Left lung (tissue), 10 donors: ENCODE measurements around the gene ABHD17B. TPM values are rescaled to one million over a fixed set of nuclear protein-coding genes. Genes with fewer than 3 reads are reported as not detected.
A peak's percentile ranks its signal among the peaks of the same experiment; 100 is the strongest.

Source experiments
- ATAC-seq: fragments of 200-7000 bp; cut with Tn5 transposase; one replicate; pipeline ENCODE4 v1.9.1; 2020; ENCODE audit warnings: moderate library complexity
- DNase-seq, 4 donors: peaks; one replicate each; pipeline ENCODE4 v3.0.0-alpha.2; 2013 to 2020
- H3K27ac ChIP-seq, 2 donors: fragments of 200-600 bp; sonication (generic) in 1 of 2; one replicate each; pipeline versions ENCODE4 v1.5.0 to v1.8.0; 2020 to 2021
- H3K27me3 ChIP-seq, 2 donors: fragments of 200-600 bp; sonication (generic) in 1 of 2; one replicate each; pipeline versions ENCODE4 v1.5.0 to v1.8.0; 2020 to 2021
- H3K36me3 ChIP-seq, 2 donors: fragments of 200-600 bp; sonication (generic) in 1 of 2; one replicate each; pipeline versions ENCODE4 v1.5.0 to v1.8.0; 2020 to 2021
- H3K4me1 ChIP-seq, 2 donors: fragments of 200-600 bp; one replicate each; pipeline ENCODE4 v1.8.0; 2021
- H3K4me3 ChIP-seq, 2 donors: fragments of 200-600 bp; sonication (generic) in 1 of 2; one replicate each; pipeline versions ENCODE4 v1.5.0 to v1.8.0; 2020 to 2021; ENCODE audit warnings: mild to moderate bottlenecking in 1 of 2
- H3K9me3 ChIP-seq, 2 donors: fragments of 200-600 bp; sonication (generic) in 1 of 2; one replicate each; pipeline versions ENCODE4 v1.5.0 to v1.8.0; 2020 to 2021
- intact Hi-C, 2 donors: fragments of 100-400 bp; cut with DNase I; formaldehyde crosslinking; loops; one replicate each; pipeline versions ENCODE4 v1.11.2 to v1.14.2; 2022
- polyA plus RNA-seq, 6 donors: library from polyadenylated mRNA; unstranded; fragments of 120-200 nt; gene quantifications; one replicate each; pipeline ENCODE4 v1.2.1, GENCODE V29; 2013; ENCODE audit not compliant: insufficient read length in 6 of 6
- total RNA-seq, 2 donors: library from RNA; stranded (reverse); fragmentation: NEBNext Ultra II Directional; extraction: Animal tissue kit (Norgen Biotek cat#: 25700); gene quantifications; one replicate each; pipeline ENCODE4 v1.2.1, GENCODE V29; 2021
- TF ChIP-seq, protein P1 (sequence below), 2 donors: fragments of 200-600 bp; sonication (generic) in 1 of 2; IDR thresholded peaks; one replicate each; pipeline versions ENCODE4 v1.5.0 to v1.8.0; 2021; ENCODE audit warnings: antibody characterized with exemption in 2 of 2
- donor health status: DM: no; HTN: yes; CAD: no.
- donor health status: DM: no; HTN: no; CAD: no.

The ABHD17B gene
- total and polyA plus RNA-seq, 8 donors: 13.6 to 27.5 (median 25.8) TPM

DNA sequence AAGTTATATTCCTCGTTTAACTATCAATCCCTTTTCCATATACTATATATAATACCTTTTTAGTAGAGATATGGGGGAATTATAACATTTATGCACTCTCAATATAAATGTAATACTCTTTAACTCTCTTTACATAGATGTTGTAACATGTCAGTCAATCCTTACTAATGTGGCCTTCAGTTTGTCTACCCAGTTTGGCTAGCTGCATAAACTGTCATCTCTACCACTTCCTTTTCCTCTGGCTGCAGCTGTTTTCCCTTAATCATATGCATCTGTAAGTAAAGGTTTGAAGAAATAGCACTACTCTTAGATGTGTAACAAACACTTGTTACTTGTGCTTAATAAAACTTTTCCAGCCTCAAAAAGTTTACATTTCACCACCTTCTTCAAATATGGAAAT is 13.4 kb downstream of the ABHD17B start:
- ATAC-seq: no peak

DNA sequence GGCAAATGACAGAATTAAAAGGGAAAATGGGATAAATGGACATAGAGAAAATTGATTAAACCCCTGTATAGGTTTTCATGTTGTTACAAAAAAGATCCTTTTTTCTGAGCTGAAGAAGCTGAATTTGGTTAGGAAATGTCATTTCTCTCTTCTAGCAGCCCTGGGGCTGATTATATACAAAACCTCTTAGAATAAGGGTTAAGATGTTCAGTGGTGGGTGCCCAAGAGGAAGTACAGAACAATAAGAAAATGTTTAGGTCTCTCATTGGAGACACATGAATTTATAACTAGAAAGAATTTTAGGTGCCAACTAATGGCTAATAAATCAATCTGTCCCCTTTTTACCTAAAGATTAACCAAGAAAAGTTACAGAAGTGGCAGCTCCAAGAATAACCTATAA is 14.2 kb downstream of the ABHD17B start:
- TF ChIP-seq, protein P1, sequence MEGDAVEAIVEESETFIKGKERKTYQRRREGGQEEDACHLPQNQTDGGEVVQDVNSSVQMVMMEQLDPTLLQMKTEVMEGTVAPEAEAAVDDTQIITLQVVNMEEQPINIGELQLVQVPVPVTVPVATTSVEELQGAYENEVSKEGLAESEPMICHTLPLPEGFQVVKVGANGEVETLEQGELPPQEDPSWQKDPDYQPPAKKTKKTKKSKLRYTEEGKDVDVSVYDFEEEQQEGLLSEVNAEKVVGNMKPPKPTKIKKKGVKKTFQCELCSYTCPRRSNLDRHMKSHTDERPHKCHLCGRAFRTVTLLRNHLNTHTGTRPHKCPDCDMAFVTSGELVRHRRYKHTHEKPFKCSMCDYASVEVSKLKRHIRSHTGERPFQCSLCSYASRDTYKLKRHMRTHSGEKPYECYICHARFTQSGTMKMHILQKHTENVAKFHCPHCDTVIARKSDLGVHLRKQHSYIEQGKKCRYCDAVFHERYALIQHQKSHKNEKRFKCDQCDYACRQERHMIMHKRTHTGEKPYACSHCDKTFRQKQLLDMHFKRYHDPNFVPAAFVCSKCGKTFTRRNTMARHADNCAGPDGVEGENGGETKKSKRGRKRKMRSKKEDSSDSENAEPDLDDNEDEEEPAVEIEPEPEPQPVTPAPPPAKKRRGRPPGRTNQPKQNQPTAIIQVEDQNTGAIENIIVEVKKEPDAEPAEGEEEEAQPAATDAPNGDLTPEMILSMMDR (IDR thresholded peaks at IDR 0.05): no peak
- Histone ChIP-seq H3K4me3 (no peak overlapping the region), H3K4me1 (peaks cover 0 to 47% of the 10 kb centered on the region in 2 donors), H3K36me3 (no peaks in the 10 kb centered on the region), H3K9me3 (no peaks in the 10 kb centered on the region), H3K27ac (no peak overlapping the region), H3K27me3 (no peaks in the 10 kb centered on the region)
- no peak for DNase-seq
- intact Hi-C loops: no loop called here
- no peak for ATAC-seq

More for the DNA sequence above, 13.4 kb downstream of the ABHD17B start:
- Histone ChIP-seq H3K4me3 (no peak overlapping the region), H3K36me3 (no peaks in the 10 kb centered on the region), H3K27ac (no peak overlapping the region), H3K27me3 (no peaks in the 10 kb centered on the region), H3K9me3 (no peaks in the 10 kb centered on the region), H3K4me1 (peaks cover 0 to 51% of the 10 kb centered on the region in 2 donors)
- DNase-seq: no peak
- intact Hi-C loops: no loop called here
- TF ChIP-seq, protein P1 (IDR thresholded peaks at IDR 0.05): no peak

DNA sequence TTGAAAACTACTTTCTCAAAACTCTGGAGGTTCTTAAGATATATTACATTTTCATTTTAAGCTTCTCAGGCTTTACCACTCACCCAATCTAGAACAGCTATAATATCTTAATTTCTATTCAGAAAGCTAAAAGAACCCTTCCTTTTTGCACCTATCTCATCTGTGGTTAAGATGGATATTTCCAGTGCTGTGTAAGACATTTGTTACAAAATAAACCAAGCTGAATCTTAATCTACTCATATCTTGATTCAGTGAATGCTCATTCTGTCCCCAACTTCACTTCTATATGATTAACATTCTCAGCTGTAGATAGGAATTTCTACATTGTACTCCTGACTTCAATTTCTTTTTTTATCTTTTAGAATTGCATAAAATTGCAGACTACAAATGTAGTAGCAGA is 15.0 kb downstream of the ABHD17B start:
- H3K27me3 ChIP-seq: no peaks in the 10 kb centered on the region
- DNase-seq (no peak), ATAC-seq (no peak)
- H3K4me1 ChIP-seq: peaks cover 0 to 46% of the 10 kb centered on the region in 2 donors
- H3K27ac ChIP-seq: no peak overlapping the region
- no peak overlapping the region for H3K4me3 ChIP-seq
- no peaks in the 10 kb centered on the region for H3K36me3 ChIP-seq
- TF ChIP-seq, protein P1 (IDR thresholded peaks at IDR 0.05): no peak
- no peaks in the 10 kb centered on the region for H3K9me3 ChIP-seq
- intact Hi-C loops: no loop called here

DNA sequence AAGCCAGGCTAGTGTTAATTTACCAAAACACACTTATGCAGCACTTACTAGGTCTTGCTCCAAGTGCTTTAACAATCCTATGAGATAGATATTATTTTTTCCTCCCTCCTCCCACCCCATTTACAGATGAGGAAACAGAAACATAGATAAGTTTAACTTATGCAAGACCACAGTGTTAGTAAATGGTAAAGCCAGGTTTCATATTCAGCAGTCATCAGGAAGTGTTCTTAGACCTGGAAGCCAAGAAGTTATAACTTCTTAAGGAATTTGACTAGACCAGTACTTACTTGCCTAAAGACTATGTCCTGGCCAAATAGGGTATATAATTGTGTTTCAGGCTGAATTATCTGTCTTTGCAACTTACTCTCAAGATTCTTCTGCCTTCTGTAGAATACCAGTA is 15.9 kb downstream of the ABHD17B start:
- TF ChIP-seq, protein P1 (IDR thresholded peaks at IDR 0.05): no peak
- H3K36me3 ChIP-seq: no peaks in the 10 kb centered on the region
- no peaks in the 10 kb centered on the region for H3K27me3 ChIP-seq
- ATAC-seq: peak; percentile 41
- no peak overlapping the region for H3K27ac ChIP-seq
- no peak for DNase-seq
- H3K4me1 ChIP-seq: peaks cover 0 to 52% of the 10 kb centered on the region in 2 donors
- intact Hi-C loops: no loop called here
- H3K4me3 ChIP-seq: no peak overlapping the region
- no peaks in the 10 kb centered on the region for H3K9me3 ChIP-seq

DNA sequence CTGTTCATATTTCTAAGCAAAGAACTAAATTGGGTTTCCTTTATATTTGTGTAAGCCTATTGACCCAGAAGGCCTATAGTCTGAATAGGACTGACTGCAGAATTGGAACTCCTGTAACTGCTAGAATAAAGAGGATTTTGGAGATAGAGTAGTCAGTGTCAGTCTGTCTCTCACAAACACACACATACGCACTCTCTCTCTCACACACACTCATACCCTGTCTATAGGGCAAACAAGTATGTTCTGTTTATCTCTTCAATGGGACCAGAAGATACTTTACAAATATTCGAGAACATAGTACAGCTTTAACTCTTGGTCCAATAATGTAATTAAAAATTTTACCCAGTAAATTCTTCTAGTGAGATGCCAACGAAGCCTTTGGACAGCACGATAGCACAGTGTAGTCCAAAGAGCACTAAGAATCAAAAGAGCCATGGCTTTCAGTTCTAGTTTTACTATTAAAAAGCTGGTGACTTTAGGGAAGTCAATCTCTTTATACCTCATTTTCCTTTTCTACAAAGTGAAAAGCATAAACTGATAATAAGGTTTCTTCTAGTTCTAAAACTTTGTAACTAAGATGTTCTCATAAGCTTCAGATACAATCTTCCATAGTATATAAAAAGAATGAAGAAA is 19.3 kb downstream of the ABHD17B start:
- no peaks in the 10 kb centered on the region for H3K36me3 ChIP-seq
- TF ChIP-seq, protein P1 (IDR thresholded peaks at IDR 0.05): no peak
- intact Hi-C loops: no loop called here
- DNase-seq: no peak
- no peak overlapping the region for H3K4me3 ChIP-seq
- peaks cover 0 to 29% of the 10 kb centered on the region in 2 donors for H3K4me1 ChIP-seq
- no peak for ATAC-seq
- H3K27ac ChIP-seq: no peak overlapping the region
- H3K27me3 ChIP-seq: no peaks in the 10 kb centered on the region
- H3K9me3 ChIP-seq: no peaks in the 10 kb centered on the region
